Measurements from ENCODE around the gene OR8S1. TPM values are rescaled to one million over a fixed set of nuclear protein-coding genes. Genes with fewer than 3 reads are reported as not detected.
"Not testable (repeated sequence)": the region's sequence is repeated elsewhere in the genome, so short reads cannot be mapped to it uniquely, and the experiment has no call there.

Gene OR8S1
- polyA plus RNA-seq, 1 of the 3 experiments (the other 2 are of a cell fraction): not detected

DNA sequence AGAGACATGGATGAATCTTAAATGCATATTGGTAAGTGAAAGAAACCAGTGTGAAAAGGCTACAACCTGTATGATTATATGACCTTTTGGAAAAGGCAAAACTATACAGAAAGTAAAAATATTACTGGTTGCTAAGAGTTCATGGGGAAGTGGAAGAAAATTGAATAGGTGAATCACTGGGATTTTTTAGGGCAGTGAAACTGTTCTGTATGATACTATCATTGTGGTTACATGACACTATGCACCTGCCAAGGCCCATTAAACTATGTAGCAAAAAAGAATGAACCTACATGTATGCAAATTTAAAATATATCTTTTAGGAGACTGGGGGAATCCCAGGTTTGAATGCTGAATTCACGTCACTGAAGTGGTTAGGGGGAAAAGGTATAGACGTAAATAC lies 12.6 kb upstream of the OR8S1 start:
- Histone ChIP-seq H4K20me1 (ENCODE audit: insufficient read depth) (no peaks in the 10 kb centered on the region), H3K27ac (ENCODE audit: low read depth in 2 of 2, low read length in 1 of 2) (no peak overlapping the region), H3F3A (replicated peaks; ENCODE audit: insufficient read depth) (no peaks in the 10 kb centered on the region), H3K9ac (no peak overlapping the region), H2AFZ (ENCODE audit: low read depth) (no peak overlapping the region), H3K27me3 (ENCODE audit: insufficient read depth) (no peaks in the 10 kb centered on the region), H3K36me3 (replicated peaks in 1 of 2; ENCODE audit: control insufficient read depth in 1 of 2, insufficient read depth in 2 of 2, low read length in 1 of 2) (no peaks in the 10 kb centered on the region), H3K9me3 (no peaks in the 10 kb centered on the region), H3K4me1 (ENCODE audit: control insufficient read depth in 1 of 2, insufficient read depth in 2 of 2, low read depth in 1 of 2, low read length in 1 of 2) (no peaks in the 10 kb centered on the region), H3K4me3 (ENCODE audit: low read depth in 2 of 2, low read length in 1 of 2) (no peak overlapping the region), H3K9me2 (no peaks in the 10 kb centered on the region), H3K4me2 (no peak overlapping the region), H3K79me2 (ENCODE audit: insufficient read depth) (no peaks in the 10 kb centered on the region)
- DNase-seq: no peak
- TF ChIP-seq RCOR1 (IDR thresholded peaks at IDR 0.05; ENCODE audit: low read length) (no peak), RXRA (IDR thresholded peaks at IDR 0.05; ENCODE audit: borderline replicate concordance, low read depth) (no peak), MXI1 (IDR thresholded peaks at IDR 0.05; ENCODE audit: low read depth, low read length) (no peak), TAF1 (IDR thresholded peaks at IDR 0.05; ENCODE audit: borderline replicate concordance, low read depth, low read length) (no peak), SMC3 (IDR thresholded peaks at IDR 0.05; ENCODE audit: low read depth, low read length) (no peak), RFX5 (IDR thresholded peaks at IDR 0.05; ENCODE audit: low read length) (no peak), NFIC (IDR thresholded peaks at IDR 0.05; ENCODE audit: borderline replicate concordance) (no peak), JUND (IDR thresholded peaks at IDR 0.05) (no peak)
- TF ChIP-seq, protein P1, sequence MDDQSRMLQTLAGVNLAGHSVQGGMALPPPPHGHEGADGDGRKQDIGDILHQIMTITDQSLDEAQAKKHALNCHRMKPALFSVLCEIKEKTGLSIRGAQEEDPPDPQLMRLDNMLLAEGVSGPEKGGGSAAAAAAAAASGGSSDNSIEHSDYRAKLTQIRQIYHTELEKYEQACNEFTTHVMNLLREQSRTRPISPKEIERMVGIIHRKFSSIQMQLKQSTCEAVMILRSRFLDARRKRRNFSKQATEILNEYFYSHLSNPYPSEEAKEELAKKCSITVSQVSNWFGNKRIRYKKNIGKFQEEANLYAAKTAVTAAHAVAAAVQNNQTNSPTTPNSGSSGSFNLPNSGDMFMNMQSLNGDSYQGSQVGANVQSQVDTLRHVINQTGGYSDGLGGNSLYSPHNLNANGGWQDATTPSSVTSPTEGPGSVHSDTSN (IDR thresholded peaks at IDR 0.05): no peak
- TF ChIP-seq, protein P2, sequence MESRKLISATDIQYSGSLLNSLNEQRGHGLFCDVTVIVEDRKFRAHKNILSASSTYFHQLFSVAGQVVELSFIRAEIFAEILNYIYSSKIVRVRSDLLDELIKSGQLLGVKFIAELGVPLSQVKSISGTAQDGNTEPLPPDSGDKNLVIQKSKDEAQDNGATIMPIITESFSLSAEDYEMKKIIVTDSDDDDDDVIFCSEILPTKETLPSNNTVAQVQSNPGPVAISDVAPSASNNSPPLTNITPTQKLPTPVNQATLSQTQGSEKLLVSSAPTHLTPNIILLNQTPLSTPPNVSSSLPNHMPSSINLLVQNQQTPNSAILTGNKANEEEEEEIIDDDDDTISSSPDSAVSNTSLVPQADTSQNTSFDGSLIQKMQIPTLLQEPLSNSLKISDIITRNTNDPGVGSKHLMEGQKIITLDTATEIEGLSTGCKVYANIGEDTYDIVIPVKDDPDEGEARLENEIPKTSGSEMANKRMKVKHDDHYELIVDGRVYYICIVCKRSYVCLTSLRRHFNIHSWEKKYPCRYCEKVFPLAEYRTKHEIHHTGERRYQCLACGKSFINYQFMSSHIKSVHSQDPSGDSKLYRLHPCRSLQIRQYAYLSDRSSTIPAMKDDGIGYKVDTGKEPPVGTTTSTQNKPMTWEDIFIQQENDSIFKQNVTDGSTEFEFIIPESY (IDR thresholded peaks at IDR 0.05; ENCODE audit: borderline replicate concordance, low read depth): no peak
- ChIA-PET CTCF (no interaction called here), POLR2A (no interaction called here)
- WGBS (ENCODE audit: low lambda C conversion rate): 2% methylated on average over 2 of the region's 2 CpGs

DNA sequence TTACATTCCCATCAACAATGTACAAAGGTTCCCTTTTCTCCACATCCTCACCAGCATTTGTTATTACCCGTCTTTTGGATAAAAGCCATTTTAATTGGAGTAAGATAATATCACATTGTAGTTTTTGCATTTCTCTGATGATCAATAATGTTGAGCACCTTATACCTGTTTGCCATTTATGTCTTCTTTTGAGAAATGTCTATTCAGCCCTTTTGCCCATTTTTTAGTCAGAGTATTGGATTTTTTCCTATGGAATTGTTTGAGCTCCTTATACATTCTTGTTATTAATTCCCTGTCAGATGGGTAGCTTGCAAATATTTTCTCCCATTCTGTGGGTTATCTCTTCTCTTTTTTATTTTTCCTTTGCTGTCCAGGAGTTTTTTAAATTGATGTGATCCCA lies 10.7 kb upstream of the OR8S1 start:
- Histone ChIP-seq H3K36me3 (replicated peaks in 1 of 2; ENCODE audit: control insufficient read depth in 1 of 2, insufficient read depth in 2 of 2, low read length in 1 of 2) (no peaks in the 10 kb centered on the region), H3K27ac (ENCODE audit: low read depth in 2 of 2, low read length in 1 of 2) (no peak overlapping the region), H3K4me1 (ENCODE audit: control insufficient read depth in 1 of 2, insufficient read depth in 2 of 2, low read depth in 1 of 2, low read length in 1 of 2) (no peaks in the 10 kb centered on the region), H3K4me3 (ENCODE audit: low read depth in 2 of 2, low read length in 1 of 2) (no peak overlapping the region), H3K9me3 (no peaks in the 10 kb centered on the region), H3K9me2 (no peaks in the 10 kb centered on the region), H3K9ac (no peak overlapping the region), H2AFZ (ENCODE audit: low read depth) (no peak overlapping the region), H3K79me2 (ENCODE audit: insufficient read depth) (no peaks in the 10 kb centered on the region), H3F3A (replicated peaks; ENCODE audit: insufficient read depth) (no peaks in the 10 kb centered on the region), H3K4me2 (no peak overlapping the region), H3K27me3 (ENCODE audit: insufficient read depth) (no peaks in the 10 kb centered on the region), H4K20me1 (ENCODE audit: insufficient read depth) (no peaks in the 10 kb centered on the region)
- 31% methylated on average over 1 of the region's 1 CpG for WGBS (ENCODE audit: low lambda C conversion rate)
- CTCF ChIA-PET: no interaction called here
- DNase-seq: no peak
- POLR2A ChIA-PET: no interaction called here
- TF ChIP-seq, protein P3, sequence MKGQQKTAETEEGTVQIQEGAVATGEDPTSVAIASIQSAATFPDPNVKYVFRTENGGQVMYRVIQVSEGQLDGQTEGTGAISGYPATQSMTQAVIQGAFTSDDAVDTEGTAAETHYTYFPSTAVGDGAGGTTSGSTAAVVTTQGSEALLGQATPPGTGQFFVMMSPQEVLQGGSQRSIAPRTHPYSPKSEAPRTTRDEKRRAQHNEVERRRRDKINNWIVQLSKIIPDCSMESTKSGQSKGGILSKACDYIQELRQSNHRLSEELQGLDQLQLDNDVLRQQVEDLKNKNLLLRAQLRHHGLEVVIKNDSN (IDR thresholded peaks at IDR 0.05; ENCODE audit: borderline replicate concordance, low read depth): no peak
- TF ChIP-seq TEAD4 (IDR thresholded peaks at IDR 0.05; ENCODE audit: borderline replicate concordance, insufficient read depth) (no peak), RXRA (IDR thresholded peaks at IDR 0.05; ENCODE audit: borderline replicate concordance, low read depth) (no peak), MEF2A (IDR thresholded peaks at IDR 0.05; ENCODE audit: borderline replicate concordance, low read depth) (no peak), FOXJ3 (CRISPR knock-in tag; IDR thresholded peaks at IDR 0.05) (no peak), YY1 (IDR thresholded peaks at IDR 0.05; ENCODE audit: low read depth) (no peak), MXI1 (IDR thresholded peaks at IDR 0.05; ENCODE audit: low read depth, low read length) (no peak)
- TF ChIP-seq, protein P4, sequence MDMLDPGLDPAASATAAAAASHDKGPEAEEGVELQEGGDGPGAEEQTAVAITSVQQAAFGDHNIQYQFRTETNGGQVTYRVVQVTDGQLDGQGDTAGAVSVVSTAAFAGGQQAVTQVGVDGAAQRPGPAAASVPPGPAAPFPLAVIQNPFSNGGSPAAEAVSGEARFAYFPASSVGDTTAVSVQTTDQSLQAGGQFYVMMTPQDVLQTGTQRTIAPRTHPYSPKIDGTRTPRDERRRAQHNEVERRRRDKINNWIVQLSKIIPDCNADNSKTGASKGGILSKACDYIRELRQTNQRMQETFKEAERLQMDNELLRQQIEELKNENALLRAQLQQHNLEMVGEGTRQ (IDR thresholded peaks at IDR 0.05; ENCODE audit: borderline replicate concordance, low read depth, low read length): no peak

DNA sequence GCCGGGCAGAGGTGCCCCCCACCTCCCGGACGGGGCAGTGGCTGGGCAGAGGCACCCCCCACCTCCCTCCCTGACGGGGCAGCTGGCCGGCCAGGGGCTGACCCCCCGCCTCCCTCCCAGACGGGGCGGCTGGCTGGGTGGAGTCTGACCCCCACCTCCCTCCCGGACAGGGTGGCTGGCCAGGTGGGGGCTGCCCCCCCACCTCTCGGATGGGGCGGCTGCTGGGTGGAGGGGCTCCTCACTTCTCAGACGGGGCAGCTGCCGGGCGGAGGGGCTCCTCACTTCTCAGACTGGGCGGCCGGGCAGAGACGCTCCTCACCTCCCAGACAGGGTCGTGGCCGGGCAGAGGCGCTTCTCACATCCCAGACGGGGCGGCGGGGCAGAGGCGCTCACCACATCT lies 5.1 kb upstream of the OR8S1 start:
- H3K27ac ChIP-seq (ENCODE audit: low read depth in 2 of 2, low read length in 1 of 2); H3K27me3 ChIP-seq (ENCODE audit: insufficient read depth); DNase-seq; H3K9me2 ChIP-seq; H2AFZ ChIP-seq (ENCODE audit: low read depth); H3K4me1 ChIP-seq (ENCODE audit: control insufficient read depth in 1 of 2, insufficient read depth in 2 of 2, low read depth in 1 of 2, low read length in 1 of 2); H3K4me3 ChIP-seq (ENCODE audit: low read depth in 2 of 2, low read length in 1 of 2); CTCF ChIA-PET; H4K20me1 ChIP-seq (ENCODE audit: insufficient read depth); H3K4me2 ChIP-seq; H3K9me3 ChIP-seq; H3K36me3 ChIP-seq (replicated peaks in 1 of 2; ENCODE audit: control insufficient read depth in 1 of 2, insufficient read depth in 2 of 2, low read length in 1 of 2); H3F3A ChIP-seq (replicated peaks; ENCODE audit: insufficient read depth); H3K79me2 ChIP-seq (ENCODE audit: insufficient read depth); H3K9ac ChIP-seq; POLR2A ChIA-PET: not testable (repeated sequence)
- WGBS (ENCODE audit: low lambda C conversion rate): 60% methylated on average over 10 of the region's 24 CpGs
